Mucosa of stomach (tissue), 1 donor: Measurements from ENCODE around the gene DENND4C.
"Not testable (repeated sequence)": the region's sequence is repeated elsewhere in the genome, so short reads cannot be mapped to it uniquely, and the experiment has no call there.

Source experiments
- H3K27me3 ChIP-seq: one replicate; pipeline ENCODE4 v1.7.0; 2013; ENCODE audit warnings: mild to moderate bottlenecking, low read length; ENCODE audit not compliant: control insufficient read depth, insufficient read depth
- H3K36me3 ChIP-seq: one replicate; pipeline ENCODE4 v1.7.0; 2013; ENCODE audit warnings: low read length; ENCODE audit not compliant: control insufficient read depth, insufficient read depth
- H3K4me1 ChIP-seq: one replicate; pipeline ENCODE4 v1.7.0; 2013; ENCODE audit warnings: mild to moderate bottlenecking, low read length; ENCODE audit not compliant: control insufficient read depth, insufficient read depth
- H3K4me3 ChIP-seq: one replicate; pipeline ENCODE4 v1.7.0; 2013; ENCODE audit warnings: low read length
- H3K9ac ChIP-seq: one replicate; pipeline ENCODE4 v1.7.0; 2013; ENCODE audit warnings: mild to moderate bottlenecking, low read length, moderate library complexity
- H3K9me3 ChIP-seq: one replicate; pipeline ENCODE4 v1.7.0; 2013; ENCODE audit warnings: mild to moderate bottlenecking, low read length, moderate library complexity; ENCODE audit not compliant: control insufficient read depth
- donor health status: Pancreatic carcinoma.

Gene DENND4C

GRCh38 chr9:19252174-19252884, 21.8 kb downstream of the DENND4C start:
- no peaks in the 10 kb centered on the region for H3K27me3 ChIP-seq
- H3K9ac ChIP-seq, result no peak overlapping the region
- no peaks in the 10 kb centered on the region for H3K36me3 ChIP-seq
- H3K4me3 ChIP-seq, result no peak overlapping the region
- H3K4me1 ChIP-seq, result peaks cover 19% of the 10 kb centered on the region
- no peaks in the 10 kb centered on the region for H3K9me3 ChIP-seq

- Histone ChIP-seq H3K36me3 (no peaks in the 10 kb centered on the region), H3K9ac (no peak overlapping the region), H3K9me3 (no peaks in the 10 kb centered on the region), H3K27me3 (no peaks in the 10 kb centered on the region), H3K4me1 (peaks cover 17% of the 10 kb centered on the region), H3K4me3 (no peak overlapping the region)
These were observed 22.4 kb downstream of the DENND4C start for GRCh38 chr9:19252885-19253219.

GRCh38 chr9:19255112-19255511, 24.6 kb downstream of the DENND4C start:
- Histone ChIP-seq H3K9ac (no peak overlapping the region), H3K9me3 (no peaks in the 10 kb centered on the region), H3K4me1 (peaks cover 13% of the 10 kb centered on the region), H3K36me3 (no peaks in the 10 kb centered on the region), H3K4me3 (no peak overlapping the region), H3K27me3 (no peaks in the 10 kb centered on the region)

- H3K9ac ChIP-seq, result no peak overlapping the region
- no peaks in the 10 kb centered on the region for H3K27me3 ChIP-seq
- peaks cover 13% of the 10 kb centered on the region for H3K4me1 ChIP-seq
- no peaks in the 10 kb centered on the region for H3K9me3 ChIP-seq
- no peak overlapping the region for H3K4me3 ChIP-seq
- H3K36me3 ChIP-seq, result no peaks in the 10 kb centered on the region
These were observed 25.3 kb downstream of the DENND4C start for GRCh38 chr9:19255821-19256220.

- not testable (repeated sequence) for H3K4me1 ChIP-seq, H3K36me3 ChIP-seq, H3K27me3 ChIP-seq, H3K9me3 ChIP-seq, H3K4me3 ChIP-seq, H3K9ac ChIP-seq
These were observed 29.3 kb downstream of the DENND4C start for GRCh38 chr9:19259665-19260255.

GRCh38 chr9:19265602-19266001, 35.1 kb downstream of the DENND4C start:
- not testable (repeated sequence) for H3K9me3 ChIP-seq, H3K4me1 ChIP-seq, H3K4me3 ChIP-seq, H3K9ac ChIP-seq, H3K27me3 ChIP-seq, H3K36me3 ChIP-seq

GRCh38 chr9:19266778-19267384, 36.4 kb downstream of the DENND4C start:
- not testable (repeated sequence) for H3K36me3 ChIP-seq, H3K4me1 ChIP-seq, H3K4me3 ChIP-seq, H3K27me3 ChIP-seq, H3K9ac ChIP-seq, H3K9me3 ChIP-seq

GRCh38 chr9:19269582-19269981, 39.1 kb downstream of the DENND4C start:
- Histone ChIP-seq H3K4me1 (no peaks in the 10 kb centered on the region), H3K36me3 (no peaks in the 10 kb centered on the region), H3K4me3 (no peak overlapping the region), H3K9me3 (no peaks in the 10 kb centered on the region), H3K9ac (no peak overlapping the region), H3K27me3 (no peaks in the 10 kb centered on the region)

GRCh38 chr9:19270421-19270949, 40.0 kb downstream of the DENND4C start:
- H3K36me3 ChIP-seq, result no peaks in the 10 kb centered on the region
- no peaks in the 10 kb centered on the region for H3K9me3 ChIP-seq
- H3K9ac ChIP-seq, result no peak overlapping the region
- H3K27me3 ChIP-seq, result no peaks in the 10 kb centered on the region
- H3K4me3 ChIP-seq, result no peak overlapping the region
- no peaks in the 10 kb centered on the region for H3K4me1 ChIP-seq

GRCh38 chr9:19271081-19271480, 40.6 kb downstream of the DENND4C start:
- Histone ChIP-seq H3K9ac (no peak overlapping the region), H3K36me3 (no peaks in the 10 kb centered on the region), H3K4me1 (no peaks in the 10 kb centered on the region), H3K27me3 (no peaks in the 10 kb centered on the region), H3K9me3 (no peaks in the 10 kb centered on the region), H3K4me3 (no peak overlapping the region)

- no peaks in the 10 kb centered on the region for H3K36me3 ChIP-seq
- no peak overlapping the region for H3K9ac ChIP-seq
- peaks cover 33% of the 10 kb centered on the region for H3K4me1 ChIP-seq
- H3K27me3 ChIP-seq, result no peaks in the 10 kb centered on the region
- H3K4me3 ChIP-seq, result no peak overlapping the region
- H3K9me3 ChIP-seq, result no peaks in the 10 kb centered on the region
These were observed 51.3 kb downstream of the DENND4C start for GRCh38 chr9:19281801-19282200.

- Histone ChIP-seq H3K4me3 (no peak overlapping the region), H3K27me3 (no peaks in the 10 kb centered on the region), H3K36me3 (no peaks in the 10 kb centered on the region), H3K9me3 (no peaks in the 10 kb centered on the region), H3K4me1 (peaks cover 45% of the 10 kb centered on the region), H3K9ac (no peak overlapping the region)
These were observed 52.7 kb downstream of the DENND4C start for GRCh38 chr9:19283072-19283710.
